Mucosa of rectum (tissue), 2 donors: ENCODE measurements around the gene TBX10.
"Not testable (repeated sequence)": the region's sequence is repeated elsewhere in the genome, so short reads cannot be mapped to it uniquely, and the experiment has no call there.

ENCODE experiments used
- H3K27ac ChIP-seq, 2 donors: one replicate each; pipeline ENCODE4 v1.7.0; 2013; ENCODE audit warnings: inconsistent platforms in 2 of 2, low read depth in 2 of 2, low read length in 2 of 2
- H3K27me3 ChIP-seq, 2 donors: one replicate each; pipeline ENCODE4 v1.7.0; 2013; ENCODE audit warnings: low read length in 2 of 2; ENCODE audit not compliant: control insufficient read depth in 2 of 2, insufficient read depth in 2 of 2
- H3K36me3 ChIP-seq, 2 donors: one replicate each; pipeline ENCODE4 v1.7.0; 2013; ENCODE audit warnings: low read length in 2 of 2; ENCODE audit not compliant: control insufficient read depth in 2 of 2, insufficient read depth in 2 of 2
- H3K4me1 ChIP-seq, 2 donors: one replicate each; pipeline ENCODE4 v1.7.0; 2013; ENCODE audit warnings: low read length in 2 of 2, mild to moderate bottlenecking in 1 of 2; ENCODE audit not compliant: control insufficient read depth in 2 of 2, insufficient read depth in 2 of 2
- H3K4me3 ChIP-seq, 2 donors: one replicate each; pipeline ENCODE4 v1.7.0; 2013; ENCODE audit warnings: low read length in 2 of 2
- H3K9ac ChIP-seq, 2 donors: one replicate each; pipeline ENCODE4 v1.7.0; 2013; ENCODE audit warnings: low read length in 2 of 2, low read depth in 1 of 2, mild to moderate bottlenecking in 1 of 2
- H3K9me3 ChIP-seq, 2 donors: one replicate each; pipeline ENCODE4 v1.7.0; 2013; ENCODE audit warnings: low read length in 2 of 2; ENCODE audit not compliant: control insufficient read depth in 2 of 2
- donor health status: healthy.
- donor health status: Normal muscosa, but diverticular disease.

The TBX10 gene

DNA sequence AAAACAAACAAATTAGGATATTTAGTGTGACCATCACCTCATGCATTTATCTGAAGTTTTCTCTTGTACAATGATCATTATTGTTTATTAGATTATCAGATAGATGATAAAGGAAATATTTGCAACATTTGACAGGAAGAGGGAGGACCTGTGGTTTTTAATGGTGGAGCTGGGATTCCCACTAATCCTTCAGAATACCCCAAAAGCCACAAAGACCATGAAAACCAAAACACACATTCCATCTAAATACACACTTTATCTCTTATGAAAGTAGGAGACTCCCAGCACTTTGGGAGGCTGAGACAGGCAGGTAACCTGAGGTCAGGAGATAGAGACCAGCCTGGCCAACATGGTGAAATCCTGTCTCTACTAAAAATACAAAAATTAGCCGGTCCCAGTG lies 40.4 kb downstream of the TBX10 start:
- Histone ChIP-seq H3K4me1 (peaks cover 2% of the 10 kb centered on the region in 2 donors), H3K9ac (no peak overlapping the region), H3K27ac (no peak overlapping the region), H3K27me3 (no peaks in the 10 kb centered on the region), H3K4me3 (no peak overlapping the region), H3K36me3 (no peaks in the 10 kb centered on the region), H3K9me3 (no peaks in the 10 kb centered on the region)

DNA sequence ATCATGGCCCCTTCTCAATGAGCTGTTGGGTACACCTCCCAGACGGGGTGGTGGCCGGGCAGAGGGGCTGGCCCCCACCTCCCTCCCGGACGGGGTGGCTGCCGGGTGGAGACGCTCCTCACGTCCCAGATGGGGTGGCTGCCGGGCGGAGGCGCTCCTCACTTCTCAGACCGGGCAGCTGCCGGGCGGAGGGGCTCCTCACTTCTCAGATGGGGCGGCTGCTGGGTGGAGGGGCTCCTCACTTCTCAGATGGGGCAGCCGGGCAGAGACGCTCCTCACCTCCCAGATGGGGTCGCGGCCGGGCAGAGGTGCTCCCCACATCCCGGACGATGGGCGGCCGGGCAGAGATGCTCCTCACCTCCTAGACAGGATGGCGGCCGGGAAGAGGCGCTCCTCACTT lies 41.6 kb downstream of the TBX10 start:
- H3K36me3 ChIP-seq, H3K4me1 ChIP-seq, H3K9me3 ChIP-seq, H3K9ac ChIP-seq, H3K4me3 ChIP-seq, H3K27me3 ChIP-seq, H3K27ac ChIP-seq: not testable (repeated sequence)

DNA sequence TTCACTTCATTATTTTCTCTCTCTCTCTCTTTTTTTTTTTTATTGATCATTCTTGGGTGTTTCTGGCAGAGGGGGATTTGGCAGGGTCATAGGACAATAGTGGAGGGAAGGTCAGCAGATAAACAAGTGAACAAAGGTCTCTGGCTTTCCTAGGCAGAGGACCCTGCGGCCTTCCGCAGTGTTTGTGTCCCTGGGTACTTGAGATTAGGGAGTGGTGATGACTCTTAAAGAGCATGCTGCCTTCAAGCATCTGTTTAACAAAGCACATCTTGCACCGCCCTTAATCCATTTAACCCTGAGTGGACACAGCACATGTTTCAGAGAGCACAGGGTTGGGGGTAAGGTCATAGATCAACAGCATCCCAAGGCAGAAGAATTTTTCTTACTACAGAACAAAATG lies 42.1 kb downstream of the TBX10 start:
- not testable (repeated sequence) for H3K4me3 ChIP-seq, H3K27ac ChIP-seq, H3K9me3 ChIP-seq, H3K27me3 ChIP-seq, H3K4me1 ChIP-seq, H3K9ac ChIP-seq, H3K36me3 ChIP-seq

DNA sequence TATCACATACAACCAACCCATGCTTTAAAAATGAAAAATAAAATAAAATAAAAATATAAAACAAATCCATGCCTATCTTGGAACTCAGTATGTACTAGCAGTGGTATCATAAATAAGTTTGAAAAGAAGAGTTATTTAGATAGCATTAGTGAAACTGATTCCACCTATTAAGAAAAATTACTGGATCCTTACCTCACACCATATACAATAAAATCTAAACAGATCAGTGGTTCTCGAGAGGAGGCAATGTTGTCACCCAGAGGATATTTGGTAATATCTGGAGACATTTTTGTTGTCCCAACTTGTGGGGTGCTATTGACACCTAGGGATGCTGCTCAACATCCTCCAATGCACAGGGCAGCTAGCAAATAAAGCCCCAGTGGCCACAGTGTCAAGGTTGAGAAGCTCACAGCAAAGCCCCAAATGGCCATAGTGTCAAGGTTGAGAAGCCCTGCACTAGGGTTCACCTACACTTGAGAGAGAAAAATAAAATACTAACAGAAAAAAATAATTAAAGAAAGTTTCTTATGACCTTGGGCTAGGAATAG lies 42.7 kb downstream of the TBX10 start:
- no peaks in the 10 kb centered on the region for H3K36me3 ChIP-seq
- H3K9ac ChIP-seq = no peak overlapping the region
- H3K4me3 ChIP-seq = no peak overlapping the region
- no peaks in the 10 kb centered on the region for H3K9me3 ChIP-seq
- peaks cover 2% of the 10 kb centered on the region in 2 donors for H3K4me1 ChIP-seq
- H3K27ac ChIP-seq = no peak overlapping the region
- H3K27me3 ChIP-seq = no peaks in the 10 kb centered on the region

DNA sequence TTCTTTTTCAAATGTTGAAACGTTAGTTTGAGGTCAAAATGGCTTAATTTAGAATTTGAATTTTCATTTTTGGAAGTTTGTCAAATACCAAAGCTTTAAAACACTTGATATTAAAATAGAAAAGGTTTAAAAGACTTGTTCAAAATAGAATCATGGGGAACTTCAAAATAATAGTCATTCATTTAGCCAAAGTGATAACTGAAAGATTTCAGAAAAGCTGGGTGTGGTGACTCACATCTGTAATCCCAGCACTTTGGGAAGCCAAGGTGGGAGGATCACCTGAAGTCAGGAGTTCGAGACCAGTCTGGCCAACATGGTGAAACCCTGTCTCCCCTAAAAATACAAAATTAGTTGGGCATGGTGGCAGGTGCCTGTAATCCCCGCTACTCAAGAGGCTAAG lies 45.1 kb downstream of the TBX10 start:
- Histone ChIP-seq H3K27me3 (no peaks in the 10 kb centered on the region), H3K9ac (no peak overlapping the region), H3K4me3 (no peak overlapping the region), H3K9me3 (no peaks in the 10 kb centered on the region), H3K36me3 (no peaks in the 10 kb centered on the region), H3K4me1 (no peaks in the 10 kb centered on the region), H3K27ac (no peak overlapping the region)

DNA sequence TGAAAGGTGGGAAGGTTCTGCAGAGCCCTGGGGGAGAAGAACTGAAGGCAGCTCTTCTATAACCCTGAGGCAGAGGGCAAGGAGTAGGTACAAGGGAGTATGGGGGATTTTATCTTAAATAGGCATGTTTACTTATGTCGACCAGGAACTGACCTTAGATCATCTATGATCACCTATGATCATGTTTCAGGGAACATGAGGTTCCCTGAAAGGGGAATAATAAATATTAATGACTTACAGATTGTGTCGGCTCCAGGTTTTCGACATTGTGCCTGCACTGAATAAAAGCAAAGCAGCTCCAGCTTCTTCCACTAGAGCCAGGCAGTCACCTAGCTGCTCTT lies 46.0 kb downstream of the TBX10 start:
- Histone ChIP-seq H3K4me3 (no peak overlapping the region), H3K27me3 (no peaks in the 10 kb centered on the region), H3K4me1 (peaks cover 0 to 3% of the 10 kb centered on the region in 2 donors), H3K9me3 (no peaks in the 10 kb centered on the region), H3K9ac (no peak overlapping the region), H3K36me3 (no peaks in the 10 kb centered on the region), H3K27ac (no peak overlapping the region)

DNA sequence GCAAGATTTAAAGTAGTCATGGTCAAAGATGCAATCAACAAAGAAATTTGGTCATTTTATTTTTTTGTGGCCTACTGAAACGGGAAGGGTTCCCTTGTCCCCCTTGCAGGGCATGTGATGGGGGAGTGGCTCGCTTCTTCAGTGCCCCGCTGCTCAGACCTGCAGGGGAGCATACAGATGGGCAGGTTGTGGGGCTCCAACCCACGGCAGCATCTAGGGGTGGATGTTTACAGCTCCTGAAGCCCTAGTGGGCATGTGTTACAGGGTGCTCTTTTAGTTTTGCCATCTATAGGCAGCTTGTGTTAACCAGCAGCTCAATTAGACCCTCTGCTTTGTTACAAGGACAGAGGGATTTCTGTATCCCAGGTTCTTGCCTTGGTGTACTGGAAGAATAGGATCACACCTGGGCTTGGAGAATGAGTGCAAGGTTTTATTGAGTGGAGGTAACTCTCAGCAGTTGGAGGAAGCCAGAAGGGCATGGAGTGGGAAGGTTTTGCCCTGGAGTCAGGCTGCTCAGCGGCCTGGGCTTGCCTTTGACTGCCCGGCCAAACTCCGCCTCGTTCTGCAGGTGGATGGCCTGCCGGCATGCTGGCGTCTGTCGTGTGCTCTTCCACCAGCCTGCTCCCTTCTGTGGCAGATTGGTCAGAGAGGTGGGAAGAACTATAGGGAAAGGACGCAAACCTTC lies 46.5 kb downstream of the TBX10 start:
- no peak overlapping the region for H3K4me3 ChIP-seq
- no peaks in the 10 kb centered on the region for H3K27me3 ChIP-seq
- no peaks in the 10 kb centered on the region for H3K36me3 ChIP-seq
- H3K9me3 ChIP-seq = no peaks in the 10 kb centered on the region
- H3K27ac ChIP-seq = no peak overlapping the region
- no peak overlapping the region for H3K9ac ChIP-seq
- H3K4me1 ChIP-seq = peaks cover 0 to 3% of the 10 kb centered on the region in 2 donors

DNA sequence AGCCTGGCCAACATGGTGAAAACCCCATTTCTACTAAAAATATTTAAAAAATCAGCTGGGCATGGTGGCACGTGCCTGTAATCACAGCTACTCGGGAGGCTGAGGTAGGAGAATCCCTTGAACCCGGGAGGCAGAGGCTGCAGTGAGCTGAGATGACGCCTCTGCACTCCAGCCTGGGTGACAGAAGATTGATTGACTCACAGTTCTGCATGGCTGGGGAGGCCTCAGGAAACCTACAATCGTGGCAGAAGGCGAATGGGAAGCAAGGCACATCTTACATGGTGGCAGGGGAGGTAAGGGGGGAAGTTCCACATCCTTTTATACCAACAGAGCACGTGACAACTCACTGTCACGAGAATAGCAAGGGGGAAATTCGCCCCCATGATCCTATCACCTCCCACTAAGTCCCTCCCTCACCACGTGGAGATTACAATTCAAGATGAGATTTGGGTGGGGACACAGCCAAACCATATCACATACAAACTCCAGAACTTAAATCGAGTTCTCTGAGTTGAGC lies 50.6 kb downstream of the TBX10 start:
- H3K27ac ChIP-seq, H3K4me1 ChIP-seq: not testable (repeated sequence)

DNA sequence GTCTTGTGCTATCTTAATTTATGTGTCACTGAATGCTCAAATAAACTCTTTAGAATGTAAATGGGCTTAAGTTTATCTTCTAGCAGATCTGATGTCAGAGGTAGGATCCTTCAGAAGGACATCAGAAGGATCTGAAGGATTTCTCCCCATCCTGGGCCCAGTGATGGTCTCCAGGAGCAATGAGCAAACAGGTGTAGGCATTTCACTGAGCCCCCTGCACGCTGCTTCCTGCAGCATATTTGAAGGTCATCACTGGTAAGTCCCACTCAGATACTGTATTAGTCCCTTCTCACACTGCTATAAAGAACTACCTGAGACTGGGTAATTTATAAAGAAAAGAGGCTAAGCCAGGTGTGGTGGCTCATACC lies 51.4 kb downstream of the TBX10 start:
- Histone ChIP-seq H3K4me3 (no peak overlapping the region), H3K9me3 (no peaks in the 10 kb centered on the region), H3K36me3 (peaks cover 5 to 10% of the 10 kb centered on the region in 2 donors), H3K9ac (no peak overlapping the region), H3K4me1 (peaks cover 6 to 9% of the 10 kb centered on the region in 2 donors), H3K27ac (peak overlapping the region in 1 of 2 donors; percentile 26), H3K27me3 (no peaks in the 10 kb centered on the region)

More for the DNA sequence above, 50.6 kb downstream of the TBX10 start:
- H3K9me3 ChIP-seq, H3K4me3 ChIP-seq, H3K36me3 ChIP-seq, H3K9ac ChIP-seq, H3K27me3 ChIP-seq: not testable (repeated sequence)

DNA sequence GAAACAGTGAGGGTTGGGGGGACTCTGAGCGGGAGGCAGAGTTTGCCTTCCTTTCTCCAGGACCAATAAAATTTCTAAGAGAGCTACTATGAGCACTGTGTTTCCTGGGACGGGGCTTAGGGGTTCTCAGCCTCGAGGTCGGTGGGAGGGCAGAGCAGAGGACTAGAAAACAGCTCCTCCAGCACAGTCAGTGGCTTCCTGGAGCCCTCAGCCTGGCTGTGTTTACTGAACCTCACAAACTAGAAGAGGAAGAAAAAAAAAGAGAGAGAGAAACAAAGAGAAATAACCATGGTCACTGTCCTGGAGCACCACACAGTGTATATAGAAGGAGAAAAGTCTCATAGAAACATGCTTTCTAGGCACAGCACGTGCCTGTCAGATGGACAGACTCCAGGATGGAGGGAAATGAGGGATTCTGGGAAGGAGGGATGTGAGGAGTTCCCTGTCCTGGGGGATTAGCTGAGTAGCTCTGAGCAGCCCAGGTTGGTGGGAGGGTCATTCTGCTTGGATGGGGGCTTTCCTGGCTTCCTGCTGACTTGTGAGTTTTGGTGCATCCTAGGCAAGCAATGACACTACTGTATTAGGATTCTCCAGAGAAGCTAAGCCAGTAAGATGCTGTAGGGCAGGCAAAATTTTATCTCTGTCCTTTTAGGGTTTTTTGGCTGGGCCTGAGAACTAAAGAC lies 52.9 kb downstream of the TBX10 start:
- H3K36me3 ChIP-seq = peaks cover 5 to 10% of the 10 kb centered on the region in 2 donors
- no peak overlapping the region for H3K27ac ChIP-seq
- peaks cover 12 to 16% of the 10 kb centered on the region in 2 donors for H3K4me1 ChIP-seq
- no peaks in the 10 kb centered on the region for H3K27me3 ChIP-seq
- no peak overlapping the region for H3K4me3 ChIP-seq
- no peak overlapping the region for H3K9ac ChIP-seq
- no peaks in the 10 kb centered on the region for H3K9me3 ChIP-seq
